ENCODE measurements around the gene ARPC1A.
"Not testable (repeated sequence)": the region's sequence is repeated elsewhere in the genome, so short reads cannot be mapped to it uniquely, and the experiment has no call there.

The ARPC1A gene

DNA sequence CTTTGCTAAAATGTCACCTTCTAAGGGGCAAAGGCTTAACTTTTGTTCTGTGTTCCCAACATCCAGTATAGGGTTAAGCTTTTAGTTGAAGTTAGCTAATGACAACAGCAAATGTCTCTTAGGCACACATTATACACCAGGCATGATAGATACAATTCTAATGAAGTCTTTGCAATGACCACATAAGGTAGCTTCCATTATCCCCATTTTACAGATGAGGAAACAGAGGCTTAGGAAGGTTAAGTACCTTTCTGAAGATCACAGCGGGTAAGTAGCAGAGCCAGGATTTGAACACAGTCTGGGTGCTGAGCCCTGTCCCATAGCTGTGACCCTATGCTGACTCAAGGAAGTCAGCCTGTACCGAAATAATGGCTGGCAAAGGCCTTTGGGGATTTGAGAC lies 84.9 kb downstream of the ARPC1A start:
- no peak for DNase-seq

- DNase-seq: not testable (repeated sequence)
Measured at GRCh38 chr7:99415513-99416127, 89.9 kb downstream of the ARPC1A start.

All from activated CD4-positive, alpha-beta T cell treated with anti-CD3 and anti-CD28 coated beads for 1 hour (primary cell).